SU-DHL-6 (cell line): ENCODE data around the gene MAN2A2.

Experiments used
- H2AFZ ChIP-seq: fragments of 200-600 bp; sonication (generic); 2 replicates; pipeline ENCODE4 v1.6.1; 2014; ENCODE audit warnings: low read depth, mild to moderate bottlenecking, moderate library complexity, mixed read lengths, antibody characterized with exemption, low read length; ENCODE audit not compliant: severe bottlenecking
- H3F3A ChIP-seq: fragments of 200-600 bp; shearing (Covaris generic); 2 replicates; pipeline ENCODE4 v1.6.0; 2016; ENCODE audit warnings: antibody characterized with exemption, mild to moderate bottlenecking; ENCODE audit not compliant: insufficient read depth
- H3K27ac ChIP-seq: fragments of 200-600 bp; sonication (generic); 2 replicates; pipeline ENCODE4 v1.5.1; 2016; ENCODE audit warnings: low read depth, mild to moderate bottlenecking, low read length, moderate library complexity, mixed read lengths
- H3K27me3 ChIP-seq: fragments of 200-600 bp; sonication (generic), shearing (Covaris generic); 2 replicates; pipeline ENCODE4 v1.6.0; 2014; ENCODE audit warnings: mild to moderate bottlenecking, low read length
- H3K36me3 ChIP-seq: fragments of 200-600 bp; sonication (generic); 2 replicates; pipeline ENCODE4 v1.6.1; 2014; ENCODE audit warnings: mild to moderate bottlenecking, low read length, mixed read lengths
- H3K4me2 ChIP-seq: fragments of 300-600, 200-600 bp; shearing (Covaris generic), sonication (generic); 2 replicates; pipeline ENCODE4 v1.6.0; 2014; ENCODE audit warnings: low read length, low read depth, mild to moderate bottlenecking; ENCODE audit not compliant: poor library complexity, severe bottlenecking
- H3K4me3 ChIP-seq: fragments of 200-600 bp; sonication (generic); 2 replicates; pipeline ENCODE4 v1.5.1; 2014; ENCODE audit warnings: antibody characterized with exemption, low read length, mild to moderate bottlenecking, mixed read lengths; ENCODE audit not compliant: insufficient read depth, poor library complexity, severe bottlenecking
- H3K79me2 ChIP-seq: fragments of 200-600 bp; sonication (generic); 2 replicates; pipeline ENCODE4 v1.6.1; 2014; ENCODE audit warnings: mild to moderate bottlenecking, low read length, moderate library complexity; ENCODE audit not compliant: insufficient read depth
- H3K9ac ChIP-seq: fragments of 200-600 bp; sonication (generic); 2 replicates; pipeline ENCODE4 v1.7.0; 2014; ENCODE audit warnings: mild to moderate bottlenecking, low read length
- H3K9me2 ChIP-seq: fragments of 200-600 bp; sonication (generic); replicated peaks from 2 replicates; pipeline ENCODE4 v1.6.1; 2014; ENCODE audit warnings: low read length; ENCODE audit not compliant: insufficient read depth
- H3K9me3 ChIP-seq: fragments of 200-600 bp; sonication (generic); 2 replicates; pipeline ENCODE4 v1.6.1; 2014; ENCODE audit warnings: low read length, mixed read lengths; ENCODE audit not compliant: insufficient read depth
- H4K20me1 ChIP-seq: fragments of 200-600 bp; sonication (generic); 2 replicates; pipeline ENCODE4 v1.6.1; 2014; ENCODE audit warnings: low read depth, mild to moderate bottlenecking, antibody characterized with exemption, low read length, moderate library complexity, mixed read lengths
- EZH2phosphoT487 ChIP-seq: fragments of 200-600 bp; sonication (generic), shearing (Covaris generic); conservative IDR thresholded peaks from 2 replicates; pipeline ENCODE4 v1.6.1; 2018; ENCODE audit warnings: mild to moderate bottlenecking, antibody characterized with exemption, low read length, moderate library complexity, mixed read lengths
- TF ChIP-seq, protein P1 (sequence below): fragments of 200-600 bp; sonication (generic); IDR thresholded peaks from one replicate; pipeline ENCODE4 v1.5.1; 2017; ENCODE audit warnings: antibody characterized with exemption, mild to moderate bottlenecking, low read length, moderate library complexity; ENCODE audit not compliant: insufficient read depth, poor library complexity, severe bottlenecking

MAN2A2 gene

DNA sequence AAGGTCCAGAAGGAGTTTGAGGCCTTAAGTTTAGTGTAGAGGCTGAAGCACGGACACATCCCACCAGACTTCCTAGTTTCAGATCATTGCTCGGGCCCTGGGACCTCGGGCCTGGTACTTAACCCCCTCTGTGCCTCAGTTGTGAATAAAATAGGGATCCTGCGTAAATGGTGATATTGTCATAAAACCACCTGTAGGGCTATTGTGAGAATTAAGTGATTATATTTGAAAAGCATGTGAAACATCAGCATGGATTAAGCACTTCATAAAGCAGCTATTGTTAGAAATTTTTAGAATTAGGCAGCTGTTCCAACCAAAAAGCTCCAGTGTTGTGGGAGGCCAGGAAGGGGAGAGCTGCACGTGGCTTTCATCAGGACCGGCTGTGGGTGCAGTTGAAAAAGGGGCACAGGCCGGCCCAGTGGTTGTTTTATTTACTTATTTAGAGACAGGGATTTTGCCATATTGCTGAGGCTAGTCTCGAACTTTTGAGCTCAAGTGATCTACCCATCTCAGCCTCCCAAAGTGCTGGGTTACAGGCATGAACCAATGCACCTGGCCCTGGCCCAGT is 56.0 kb downstream of the MAN2A2 start:
- Histone ChIP-seq H3K27me3 (no peaks in the 10 kb centered on the region), H3K4me2 (no peak overlapping the region), H3K9me3 (no peaks in the 10 kb centered on the region), H4K20me1 (0 out of 2 replicates have a peak, but pooled peaks cover 4% of the 10 kb centered on the region), H2AFZ (no peak overlapping the region), H3K27ac (no peak overlapping the region), H3K36me3 (0 out of 2 replicates have a peak, but pooled peaks cover 3% of the 10 kb centered on the region), H3K79me2 (peaks cover 3% of the 10 kb centered on the region; the same call in 1 of the 2 replicates), H3K9ac (no peak overlapping the region), H3K9me2 (no peaks in the 10 kb centered on the region), H3F3A (peaks cover 31% of the 10 kb centered on the region), H3K4me3 (no peak overlapping the region)
- no peak for TF ChIP-seq EZH2phosphoT487
- TF ChIP-seq, protein P1, sequence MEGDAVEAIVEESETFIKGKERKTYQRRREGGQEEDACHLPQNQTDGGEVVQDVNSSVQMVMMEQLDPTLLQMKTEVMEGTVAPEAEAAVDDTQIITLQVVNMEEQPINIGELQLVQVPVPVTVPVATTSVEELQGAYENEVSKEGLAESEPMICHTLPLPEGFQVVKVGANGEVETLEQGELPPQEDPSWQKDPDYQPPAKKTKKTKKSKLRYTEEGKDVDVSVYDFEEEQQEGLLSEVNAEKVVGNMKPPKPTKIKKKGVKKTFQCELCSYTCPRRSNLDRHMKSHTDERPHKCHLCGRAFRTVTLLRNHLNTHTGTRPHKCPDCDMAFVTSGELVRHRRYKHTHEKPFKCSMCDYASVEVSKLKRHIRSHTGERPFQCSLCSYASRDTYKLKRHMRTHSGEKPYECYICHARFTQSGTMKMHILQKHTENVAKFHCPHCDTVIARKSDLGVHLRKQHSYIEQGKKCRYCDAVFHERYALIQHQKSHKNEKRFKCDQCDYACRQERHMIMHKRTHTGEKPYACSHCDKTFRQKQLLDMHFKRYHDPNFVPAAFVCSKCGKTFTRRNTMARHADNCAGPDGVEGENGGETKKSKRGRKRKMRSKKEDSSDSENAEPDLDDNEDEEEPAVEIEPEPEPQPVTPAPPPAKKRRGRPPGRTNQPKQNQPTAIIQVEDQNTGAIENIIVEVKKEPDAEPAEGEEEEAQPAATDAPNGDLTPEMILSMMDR, result no peak

DNA sequence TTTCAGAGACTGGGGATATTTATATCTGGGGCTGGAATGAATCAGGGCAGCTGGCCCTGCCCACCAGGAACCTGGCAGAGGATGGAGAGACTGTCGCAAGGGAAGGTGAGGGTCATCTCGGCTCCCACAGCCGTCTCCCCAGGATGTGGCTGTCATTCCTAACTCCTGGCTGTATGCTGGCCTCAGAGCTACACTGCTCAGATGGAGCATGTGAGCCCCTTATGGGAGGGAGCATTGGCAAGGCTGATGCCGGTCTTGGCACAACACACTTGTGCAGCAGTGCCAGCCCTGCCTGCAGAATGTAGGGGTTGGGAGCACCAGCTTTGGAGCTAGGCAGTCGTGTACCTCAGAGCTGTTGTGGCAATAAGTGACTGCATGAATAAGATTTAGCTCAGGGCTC is 56.8 kb downstream of the MAN2A2 start:
- no peak overlapping the region for H3K27ac ChIP-seq
- H3K36me3 ChIP-seq, result 0 out of 2 replicates have a peak, but pooled peaks cover 3% of the 10 kb centered on the region
- H3K4me3 ChIP-seq, result no peak overlapping the region

DNA sequence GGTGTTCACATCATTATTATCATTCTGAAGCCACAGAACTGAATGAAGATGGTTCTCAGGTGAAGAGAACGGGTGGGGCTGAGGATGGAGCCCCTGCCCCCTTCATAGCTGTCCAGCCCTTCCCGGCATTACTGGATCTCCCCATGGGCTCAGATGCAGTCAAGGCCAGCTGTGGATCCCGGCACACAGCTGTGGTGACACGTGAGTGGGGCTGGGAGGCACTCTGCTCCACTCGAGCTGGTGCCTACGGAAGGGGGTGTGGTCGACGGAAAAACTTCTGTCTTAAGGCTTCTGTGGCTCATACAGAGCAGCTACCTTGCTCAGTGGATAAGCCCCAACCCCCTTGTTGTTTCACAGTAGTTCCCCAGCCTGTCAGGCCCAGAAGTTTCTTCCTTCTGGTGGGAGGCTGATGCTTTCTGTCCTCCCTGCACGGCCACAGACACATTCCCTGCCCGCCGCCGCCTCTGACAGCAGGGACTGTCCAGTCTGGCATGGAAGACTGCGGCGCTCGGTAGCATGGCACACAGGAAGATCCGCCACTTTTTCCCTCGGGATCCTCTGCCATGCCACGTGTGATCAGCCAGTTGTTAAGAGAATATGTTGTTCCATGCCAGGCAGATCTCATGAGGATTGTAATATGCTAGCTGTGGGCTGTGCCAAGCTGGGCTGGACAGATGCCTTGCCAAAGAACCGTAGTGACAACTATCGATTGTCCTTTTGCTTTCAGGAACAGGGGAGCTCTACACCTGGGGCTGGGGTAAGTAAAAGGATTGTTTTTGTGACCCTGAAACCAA is 57.4 kb downstream of the MAN2A2 start:
- no peak overlapping the region for H3K4me2 ChIP-seq

More for the DNA sequence above, 56.8 kb downstream of the MAN2A2 start:
- H3K4me2 ChIP-seq, result no peak overlapping the region
- TF ChIP-seq, protein P1, result no peak
- H3K9ac ChIP-seq, result no peak overlapping the region
- 0 out of 2 replicates have a peak, but pooled peaks cover 4% of the 10 kb centered on the region for H4K20me1 ChIP-seq
- H2AFZ ChIP-seq, result no peak overlapping the region
- H3K79me2 ChIP-seq, result peaks cover 3% of the 10 kb centered on the region; the same call in 1 of the 2 replicates
- no peaks in the 10 kb centered on the region for H3K9me3 ChIP-seq
- H3F3A ChIP-seq, result peaks cover 25% of the 10 kb centered on the region
- no peaks in the 10 kb centered on the region for H3K27me3 ChIP-seq
- no peaks in the 10 kb centered on the region for H3K9me2 ChIP-seq

More for the DNA sequence above, 57.4 kb downstream of the MAN2A2 start:
- no peak overlapping the region for H2AFZ ChIP-seq
- H3K79me2 ChIP-seq, result peaks cover 3% of the 10 kb centered on the region; the same call in 1 of the 2 replicates
- H3K4me3 ChIP-seq, result no peak overlapping the region
- TF ChIP-seq EZH2phosphoT487, result no peak
- TF ChIP-seq, protein P1, result no peak
- H3F3A ChIP-seq, result peaks cover 21% of the 10 kb centered on the region
- peaks cover 5% of the 10 kb centered on the region; the same call in 1 of the 2 replicates for H3K36me3 ChIP-seq
- H3K9me3 ChIP-seq, result no peaks in the 10 kb centered on the region
- H3K27ac ChIP-seq, result no peak overlapping the region
- H3K9me2 ChIP-seq, result no peaks in the 10 kb centered on the region
- no peak overlapping the region for H3K9ac ChIP-seq
- H3K27me3 ChIP-seq, result no peaks in the 10 kb centered on the region
- 0 out of 2 replicates have a peak, but pooled peaks cover 4% of the 10 kb centered on the region for H4K20me1 ChIP-seq
